A549 treated with DMSO at 1 μM for 4 hours (cell line): ENCODE measurements around the gene ME2. TPM values are rescaled to one million over a fixed set of nuclear protein-coding genes. Genes with fewer than 3 reads are reported as not detected.

ENCODE experiments used
- total RNA-seq: library from RNA; stranded (reverse); fragments of 200-300 nt; extraction: Qiagen RNA extraction; gene quantifications from 5 replicates; pipeline ENCODE4 v1.2.3, GENCODE V29; 2022; ENCODE audit warnings: low read depth

Gene ME2
- total RNA-seq, result 34.7 to 45.4 TPM (median 40.1 TPM) in 5 replicates

DNA sequence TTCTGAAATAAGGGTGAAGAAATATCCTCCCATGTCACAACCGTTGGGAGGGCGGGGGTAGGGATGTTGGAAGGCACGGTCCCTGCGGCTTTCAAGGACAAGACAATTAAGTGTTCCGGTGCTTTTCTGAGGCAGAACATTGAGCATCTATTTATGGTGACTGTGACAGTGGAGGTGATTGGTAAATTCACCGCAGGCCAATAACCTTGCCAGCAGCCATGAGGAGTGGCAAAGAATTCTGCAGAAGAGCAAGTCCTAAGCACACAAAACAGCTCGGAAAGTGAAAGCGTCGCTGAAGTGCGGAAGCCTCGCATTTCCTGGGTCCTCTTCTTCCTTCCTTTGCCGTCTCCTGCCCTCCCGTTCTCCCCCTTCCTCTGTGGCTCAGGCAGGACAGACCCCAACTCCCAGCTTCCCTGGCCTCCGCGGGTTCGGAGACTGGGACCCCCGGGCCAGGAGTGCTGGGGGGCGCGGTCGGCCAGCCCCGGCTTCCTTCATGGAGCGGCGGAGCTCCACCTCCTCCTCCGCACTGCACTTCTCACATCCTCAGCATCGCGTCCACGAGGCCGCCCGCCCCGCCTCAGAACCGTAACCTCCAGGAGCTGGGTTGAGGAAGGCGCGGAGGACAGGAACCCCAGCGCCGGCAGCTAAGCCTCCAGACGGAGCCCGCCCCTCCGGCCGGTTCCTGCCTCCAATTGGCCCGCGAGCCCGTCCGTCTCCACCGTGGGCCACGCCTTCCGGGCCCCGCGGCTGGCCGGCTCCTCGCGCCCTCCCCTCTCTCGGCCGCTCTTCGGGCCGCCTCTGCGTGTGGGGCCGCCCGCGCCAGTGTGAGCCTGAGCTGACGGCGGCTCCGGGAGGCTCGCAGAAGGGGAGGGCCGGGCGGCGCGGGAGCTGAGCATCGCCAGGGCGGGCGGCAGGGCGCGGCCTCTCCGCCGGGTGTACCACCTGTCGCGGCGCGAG lies at the start of gene ME2:
Gene ME2, plus strand, starts transcription at position 774 of the 957 bp plus-strand sequence. CDS start 16,703 bp downstream, outside the sequence.

DNA sequence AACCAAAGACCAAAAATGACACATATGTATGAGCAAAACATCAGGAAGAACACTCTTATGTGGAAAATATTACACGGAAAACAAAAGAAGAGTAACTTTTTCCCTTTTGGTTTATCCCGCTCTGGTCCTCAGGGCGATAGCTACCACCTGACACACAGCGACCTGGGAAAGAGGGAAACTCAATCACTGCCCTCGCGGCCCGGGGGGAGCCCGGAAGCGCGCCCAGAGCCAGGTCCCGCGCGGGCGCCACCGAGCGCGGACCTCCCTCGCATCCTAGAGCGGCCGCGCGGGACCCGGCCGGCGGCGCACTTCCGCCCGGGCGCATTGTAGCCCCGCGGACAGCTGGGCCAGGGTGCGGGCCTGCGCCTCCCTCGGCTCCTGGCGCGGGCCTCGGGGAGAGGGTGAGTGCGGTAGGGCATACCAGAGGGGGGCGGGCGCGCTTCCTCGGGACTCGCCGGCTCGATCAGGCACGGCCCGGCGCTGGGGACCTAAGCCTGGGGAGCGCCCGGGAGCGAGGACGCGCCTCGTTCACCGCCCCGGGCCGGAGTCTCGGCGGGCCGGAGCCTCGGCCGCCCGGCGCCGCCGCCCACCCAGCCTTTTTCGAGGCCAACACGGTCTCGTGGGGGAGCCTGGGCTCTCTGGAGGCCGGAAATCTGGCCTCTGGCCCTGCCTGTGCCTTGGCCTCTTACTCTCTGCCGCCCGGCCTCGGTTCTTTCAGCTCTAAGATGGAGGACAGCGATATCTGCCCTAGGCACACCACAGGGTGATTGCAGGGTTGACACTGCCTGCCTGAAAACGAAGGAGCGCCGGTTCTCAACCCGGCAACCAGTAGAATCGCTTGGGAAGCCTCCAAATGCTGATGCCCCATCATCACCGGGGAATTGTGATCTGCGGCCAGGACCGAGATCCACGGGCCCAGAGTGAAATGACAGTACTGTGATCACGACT lies 89.1 kb downstream of the ME2 start, which contains the start of gene ELAC1:
Gene ELAC1, plus strand, starts transcription at position 327 of the 948 bp plus-strand sequence. CDS start 6,365 bp downstream, outside the sequence.

Other genes with a start within 250 kb of the ME2 start
- gene MRO, start 59.1 kb upstream of the ME2 start, total RNA-seq, result 0.09 to 0.36 TPM (median 0.25 TPM) in 5 replicates
- 4.4 to 5.2 TPM (median 4.5 TPM) in 5 replicates for gene ELAC1, start 88.9 kb downstream of the ME2 start, total RNA-seq
- 47.0 to 70.3 TPM (median 59.2 TPM) in 5 replicates for gene SMAD4, start 151.1 kb downstream of the ME2 start, total RNA-seq